ENCODE measurements around the gene BCL11A.

Gene BCL11A

DNA sequence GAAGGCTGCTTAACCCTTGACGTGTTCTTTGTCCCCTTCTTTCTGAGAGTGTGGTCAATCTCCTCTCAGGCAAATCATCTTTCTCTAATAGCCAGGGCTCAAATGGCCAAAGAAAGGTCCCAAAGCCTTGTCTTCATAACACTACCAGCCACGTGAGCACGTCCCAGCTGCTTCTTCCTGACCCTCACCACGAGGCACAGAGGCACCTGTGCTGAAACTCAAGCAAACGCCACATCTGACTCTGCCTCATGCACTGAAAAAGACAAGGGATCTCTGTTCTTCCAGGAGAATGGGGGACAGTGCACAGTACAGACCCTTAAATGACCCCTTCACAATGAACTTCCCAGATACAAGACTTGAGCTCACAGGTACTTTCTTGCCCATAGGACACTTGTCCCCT lies 31.8 kb downstream of the BCL11A start:
- no peaks in the 10 kb centered on the region for H3K36me3 ChIP-seq (ENCODE audit: control insufficient read depth, insufficient read depth, low read length)
- TF ChIP-seq CTCF (IDR thresholded peaks at IDR 0.05; ENCODE audit: insufficient read depth, low read length, poor library complexity, severe bottlenecking) = no peak
- H3K27me3 ChIP-seq (replicated peaks; ENCODE audit: control insufficient read depth, insufficient read depth, low read length) = no peaks in the 10 kb centered on the region
- DNase-seq (ENCODE audit: extremely low read depth, insufficient read length) = no peak
- no peak overlapping the region for H3K4me3 ChIP-seq (replicated peaks; ENCODE audit: low read depth, low read length)

- Histone ChIP-seq H3K36me3 (ENCODE audit: control insufficient read depth, insufficient read depth, low read length) (no peaks in the 10 kb centered on the region), H3K27me3 (replicated peaks; ENCODE audit: control insufficient read depth, insufficient read depth, low read length) (no peaks in the 10 kb centered on the region), H3K4me3 (replicated peaks; ENCODE audit: low read depth, low read length) (no peak overlapping the region)
- DNase-seq (ENCODE audit: extremely low read depth, insufficient read length) = no peak
- no peak for TF ChIP-seq CTCF (IDR thresholded peaks at IDR 0.05; ENCODE audit: insufficient read depth, low read length, poor library complexity, severe bottlenecking)
Measured at GRCh38 chr2:60520917-60521539, 32.4 kb downstream of the BCL11A start.

GRCh38 chr2:60520151-60520876 lies 33.1 kb downstream of the BCL11A start:
- Histone ChIP-seq H3K4me3 (replicated peaks; ENCODE audit: low read depth, low read length) (no peak overlapping the region), H3K27me3 (replicated peaks; ENCODE audit: control insufficient read depth, insufficient read depth, low read length) (no peaks in the 10 kb centered on the region), H3K36me3 (ENCODE audit: control insufficient read depth, insufficient read depth, low read length) (no peaks in the 10 kb centered on the region)
- no peak for DNase-seq (ENCODE audit: extremely low read depth, insufficient read length)
- TF ChIP-seq CTCF (IDR thresholded peaks at IDR 0.05; ENCODE audit: insufficient read depth, low read length, poor library complexity, severe bottlenecking) = no peak

DNA sequence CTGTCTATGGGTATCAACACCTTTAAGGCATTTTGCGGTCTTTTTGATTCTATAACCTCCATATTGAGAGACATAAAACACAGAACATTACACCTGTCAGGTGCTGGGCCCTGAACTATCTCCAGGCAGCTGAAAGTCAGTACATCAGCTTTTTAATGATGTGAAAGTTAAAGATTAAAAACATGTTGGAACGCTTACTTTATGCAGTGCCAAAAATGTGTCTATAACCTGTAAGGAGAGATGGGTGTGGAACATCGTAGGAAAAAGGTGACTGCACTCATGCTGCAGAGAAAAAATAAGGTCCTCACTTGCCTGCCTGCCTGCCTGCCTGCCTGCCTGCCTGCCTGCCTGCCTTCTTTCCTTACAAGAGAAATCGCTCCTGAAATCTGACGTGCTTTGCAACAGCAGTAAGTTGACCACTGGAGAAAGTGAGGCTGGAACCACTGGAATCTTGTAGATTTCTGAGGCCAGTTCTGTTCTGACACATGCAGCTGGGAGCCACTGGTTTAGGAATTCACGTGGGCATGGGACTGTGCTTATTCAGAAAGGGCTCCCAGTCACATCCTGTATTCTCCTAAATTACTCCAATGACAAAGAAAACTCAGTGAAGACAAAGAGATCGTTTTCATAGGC lies 34.1 kb downstream of the BCL11A start:
- TF ChIP-seq CTCF (IDR thresholded peaks at IDR 0.05; ENCODE audit: insufficient read depth, low read length, poor library complexity, severe bottlenecking) = no peak
- DNase-seq (ENCODE audit: extremely low read depth, insufficient read length) = no peak
- Histone ChIP-seq H3K4me3 (replicated peaks; ENCODE audit: low read depth, low read length) (no peak overlapping the region), H3K27me3 (replicated peaks; ENCODE audit: control insufficient read depth, insufficient read depth, low read length) (no peaks in the 10 kb centered on the region), H3K36me3 (ENCODE audit: control insufficient read depth, insufficient read depth, low read length) (no peaks in the 10 kb centered on the region)

GRCh38 chr2:60518567-60518966 lies 34.9 kb downstream of the BCL11A start:
- Histone ChIP-seq H3K27me3 (replicated peaks; ENCODE audit: control insufficient read depth, insufficient read depth, low read length) (no peaks in the 10 kb centered on the region), H3K36me3 (ENCODE audit: control insufficient read depth, insufficient read depth, low read length) (no peaks in the 10 kb centered on the region), H3K4me3 (replicated peaks; ENCODE audit: low read depth, low read length) (no peak overlapping the region)
- TF ChIP-seq CTCF (IDR thresholded peaks at IDR 0.05; ENCODE audit: insufficient read depth, low read length, poor library complexity, severe bottlenecking) = no peak
- no peak for DNase-seq (ENCODE audit: extremely low read depth, insufficient read length)

Data from GM06990 (cell line).